Adrenal gland (tissue), 5 donors: Measurements from ENCODE around the gene FLNA.

ENCODE experiments used
- POLR2A ChIP-seq, 2 donors: fragments of 450-650 bp; IDR thresholded peaks; one replicate each; pipeline ENCODE4 v1.6.1; 2017; ENCODE audit warnings: antibody characterized with exemption in 2 of 2, mild to moderate bottlenecking in 2 of 2, moderate library complexity in 1 of 2
- TF ChIP-seq, protein P1 (sequence below), 6 experiments: fragments of 450-650 bp in 4 of 6; fragments of 200-600 bp in 2 of 6; sonication (generic) in 1 of 6; IDR thresholded peaks; 1 replicate in 5 of 6; 2 replicates in 1 of 6; pipeline versions ENCODE4 v1.5.1 to v1.8.0; 2016 to 2021; ENCODE audit warnings: antibody characterized with exemption in 6 of 6, mild to moderate bottlenecking in 2 of 6, moderate library complexity in 1 of 6
- donor health status: DM: no; HTN: no; CAD: no.

- TF ChIP-seq, protein P1, sequence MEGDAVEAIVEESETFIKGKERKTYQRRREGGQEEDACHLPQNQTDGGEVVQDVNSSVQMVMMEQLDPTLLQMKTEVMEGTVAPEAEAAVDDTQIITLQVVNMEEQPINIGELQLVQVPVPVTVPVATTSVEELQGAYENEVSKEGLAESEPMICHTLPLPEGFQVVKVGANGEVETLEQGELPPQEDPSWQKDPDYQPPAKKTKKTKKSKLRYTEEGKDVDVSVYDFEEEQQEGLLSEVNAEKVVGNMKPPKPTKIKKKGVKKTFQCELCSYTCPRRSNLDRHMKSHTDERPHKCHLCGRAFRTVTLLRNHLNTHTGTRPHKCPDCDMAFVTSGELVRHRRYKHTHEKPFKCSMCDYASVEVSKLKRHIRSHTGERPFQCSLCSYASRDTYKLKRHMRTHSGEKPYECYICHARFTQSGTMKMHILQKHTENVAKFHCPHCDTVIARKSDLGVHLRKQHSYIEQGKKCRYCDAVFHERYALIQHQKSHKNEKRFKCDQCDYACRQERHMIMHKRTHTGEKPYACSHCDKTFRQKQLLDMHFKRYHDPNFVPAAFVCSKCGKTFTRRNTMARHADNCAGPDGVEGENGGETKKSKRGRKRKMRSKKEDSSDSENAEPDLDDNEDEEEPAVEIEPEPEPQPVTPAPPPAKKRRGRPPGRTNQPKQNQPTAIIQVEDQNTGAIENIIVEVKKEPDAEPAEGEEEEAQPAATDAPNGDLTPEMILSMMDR (IDR thresholded peaks at IDR 0.05) = no peak
- TF ChIP-seq POLR2A (IDR thresholded peaks at IDR 0.05) = no peak
Measured at GRCh38 chrX:154350429-154351182, 23.8 kb downstream of the FLNA start.
